Esophagus muscularis mucosa (tissue), 4 donors: ENCODE measurements around the gene LMBRD1. TPM values are rescaled to one million over a fixed set of nuclear protein-coding genes. Genes with fewer than 3 reads are reported as not detected.
A peak's percentile ranks its signal among the peaks of the same experiment; 100 is the strongest.

Source experiments
- DNase-seq: peaks from one replicate; pipeline ENCODE4 v3.0.0-alpha.2; 2017; ENCODE audit errors: extremely low spot score
- H3K27ac ChIP-seq, 4 donors: fragments of 200-600 bp; sonication (generic); replicated peaks in 1 of 4; 1 replicate in 3 of 4; 2 replicates in 1 of 4; pipeline ENCODE4 v1.5.1; 2016 to 2019; ENCODE audit warnings: mild to moderate bottlenecking in 1 of 4
- H3K27me3 ChIP-seq, 4 donors: fragments of 200-600 bp; sonication (generic); one replicate each; pipeline versions ENCODE4 v1.5.1 to v1.6.0; 2016 to 2019
- H3K36me3 ChIP-seq, 4 donors: fragments of 200-600 bp; sonication (generic); one replicate each; pipeline ENCODE4 v1.5.1; 2016 to 2019
- H3K4me1 ChIP-seq, 4 donors: fragments of 200-600 bp; sonication (generic); one replicate each; pipeline ENCODE4 v1.5.1; 2016 to 2019
- H3K4me3 ChIP-seq, 4 donors: fragments of 200-600 bp; sonication (generic); 1 replicate in 2 of 4; 2 replicates in 2 of 4; pipeline ENCODE4 v1.5.1; 2016 to 2019; ENCODE audit warnings: mild to moderate bottlenecking in 4 of 4, moderate library complexity in 1 of 4
- H3K9me3 ChIP-seq, 4 donors: fragments of 200-600 bp; sonication (generic); 1 replicate in 3 of 4; 2 replicates in 1 of 4; pipeline ENCODE4 v1.5.1; 2016 to 2019
- CTCF ChIP-seq, 3 experiments: fragments of 200-600 bp in 2 of 3; fragments of 450-650 bp in 1 of 3; sonication (generic) in 2 of 3; IDR thresholded peaks; one replicate each; pipeline ENCODE4 v1.5.1; 2017 to 2019; ENCODE audit warnings: antibody characterized with exemption in 3 of 3, mild to moderate bottlenecking in 2 of 3, moderate library complexity in 1 of 3
- EP300 ChIP-seq: sonication (generic); formaldehyde crosslinking; IDR thresholded peaks from one replicate; pipeline ENCODE4 v1.6.1; 2017; ENCODE audit warnings: antibody characterized with exemption
- POLR2A ChIP-seq: fragments of 450-650 bp; IDR thresholded peaks from one replicate; pipeline ENCODE4 v1.6.1; 2017; ENCODE audit warnings: antibody characterized with exemption, moderate library complexity, mild to moderate bottlenecking, low read depth
- POLR2AphosphoS5 ChIP-seq, 2 donors: sonication (generic); formaldehyde crosslinking; IDR thresholded peaks; one replicate each; pipeline ENCODE4 v1.6.1; 2017; ENCODE audit warnings: antibody characterized with exemption in 2 of 2
- WGBS: methylation state at CpG from one replicate; pipeline ENCODE4 v1.1.5; 2018; 5-methylcytosine and 5-hydroxymethylcytosine counted together
- intact Hi-C: fragments of 100-400 bp; cut with DNase I; formaldehyde crosslinking; loops from one replicate; pipeline ENCODE4 v1.15.1; 2023
- total RNA-seq, 4 donors: library from RNA; depleted of rRNA; stranded (reverse); fragments of >200 nt; gene quantifications; one replicate each; pipeline versions ENCODE4 v1.1.0 to v1.2.1, GENCODE V29; 2016

The LMBRD1 gene
- total RNA-seq, 4 donors from 2014 or later = 36.9 to 52.9 (median 49.5) TPM

GRCh38 chr6:69732045-69732444, 64.8 kb downstream of the LMBRD1 start:
- no peak for DNase-seq
- WGBS = 65% methylated on average over 2 of the region's 2 CpGs
- Histone ChIP-seq H3K27ac (no peak overlapping the region), H3K36me3 (no peaks in the 10 kb centered on the region), H3K4me1 (peaks cover 0 to 13% (median 6%) of the 10 kb centered on the region in 4 donors), H3K9me3 (no peaks in the 10 kb centered on the region), H3K27me3 (no peaks in the 10 kb centered on the region), H3K4me3 (no peak overlapping the region)
- intact Hi-C loops = loop anchor here (5.0 to 10.0 kb wide), 2 partner anchors 65 to 133 kb away; partner anchors contain the start of genes COL19A1 and LMBRD1
- TF ChIP-seq POLR2AphosphoS5 (IDR thresholded peaks at IDR 0.05) (no peak), CTCF (IDR thresholded peaks at IDR 0.05) (no peak), POLR2A (no peak), EP300 (no peak)

DNA sequence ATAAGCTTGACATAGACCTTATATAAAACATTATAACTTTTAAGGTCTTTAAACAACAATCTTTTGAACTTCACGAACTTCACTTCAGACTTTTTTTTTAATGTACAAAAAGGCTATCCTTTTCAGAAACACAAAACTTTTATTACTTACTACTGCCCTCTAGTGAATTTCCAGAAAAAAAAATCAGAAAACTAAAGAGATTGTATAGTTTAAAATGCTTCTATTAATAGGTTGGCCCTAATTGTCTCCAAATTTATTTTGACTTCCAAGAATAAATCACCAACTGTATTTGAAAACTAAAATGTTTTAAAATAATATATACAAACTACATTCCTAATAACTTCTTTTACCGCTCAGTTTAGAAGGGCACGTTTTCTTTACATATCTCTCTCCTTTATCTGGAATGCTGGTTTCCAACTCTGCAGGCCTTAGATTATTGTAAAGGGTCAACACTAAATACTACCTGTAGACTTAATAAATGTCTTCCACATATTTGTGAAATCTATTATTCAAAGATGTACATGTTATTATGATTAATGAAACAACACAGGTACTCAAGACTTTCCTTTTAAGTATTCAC, 66.8 kb downstream of the LMBRD1 start:
- WGBS = 35% methylated on average over 3 of the region's 3 CpGs
- Histone ChIP-seq H3K36me3 (peaks cover 0 to 5% (median 0%) of the 10 kb centered on the region in 4 donors), H3K4me3 (no peak overlapping the region), H3K27me3 (no peaks in the 10 kb centered on the region), H3K9me3 (peaks cover 0 to 11% (median 3%) of the 10 kb centered on the region in 4 donors), H3K27ac (no peak overlapping the region), H3K4me1 (peaks cover 0 to 13% (median 6%) of the 10 kb centered on the region in 4 donors)
- DNase-seq = no peak
- TF ChIP-seq CTCF (IDR thresholded peaks at IDR 0.05) (peak; percentile 32 to 46 (median 43)), POLR2AphosphoS5 (IDR thresholded peaks at IDR 0.05) (no peak)
- intact Hi-C loops = loop anchor here (5.0 to 10.0 kb wide), 3 partner anchors 67 to 375 kb away; partner anchors contain the start of genes COL19A1 and LMBRD1

- WGBS = 95% methylated on average over 3 of the region's 3 CpGs
- DNase-seq = no peak
- Histone ChIP-seq H3K4me1 (no peaks in the 10 kb centered on the region), H3K4me3 (no peak overlapping the region), H3K27me3 (no peaks in the 10 kb centered on the region), H3K27ac (no peak overlapping the region), H3K36me3 (peaks cover 0 to 30% (median 18%) of the 10 kb centered on the region in 4 donors), H3K9me3 (peaks cover 0 to 11% (median 3%) of the 10 kb centered on the region in 4 donors)
- TF ChIP-seq POLR2AphosphoS5 (IDR thresholded peaks at IDR 0.05) (no peak), POLR2A (no peak), EP300 (no peak), CTCF (IDR thresholded peaks at IDR 0.05) (no peak)
- intact Hi-C loops = loop anchor here (10.0 kb wide), 1 partner anchor 382 kb away; no protein-coding TSS in a partner anchor
Measured at GRCh38 chr6:69722683-69723082, 74.1 kb downstream of the LMBRD1 start.

- Histone ChIP-seq H3K9me3 (no peaks in the 10 kb centered on the region), H3K27ac (no peak overlapping the region), H3K4me3 (no peak overlapping the region), H3K4me1 (no peaks in the 10 kb centered on the region), H3K36me3 (peaks cover 0 to 45% (median 27%) of the 10 kb centered on the region in 4 donors), H3K27me3 (no peaks in the 10 kb centered on the region)
- TF ChIP-seq EP300 (no peak), CTCF (IDR thresholded peaks at IDR 0.05) (peak in 1 of 3 experiments; percentile 21)
- WGBS = 50% methylated on average over 2 of the region's 2 CpGs
- intact Hi-C loops = loop anchor here (10.0 kb wide), 1 partner anchor 385 kb away; no protein-coding TSS in a partner anchor
- DNase-seq = no peak
Measured at GRCh38 chr6:69719602-69720193, 77.1 kb downstream of the LMBRD1 start.
